Measurements from ENCODE around the gene KCNT1.

KCNT1 gene

DNA sequence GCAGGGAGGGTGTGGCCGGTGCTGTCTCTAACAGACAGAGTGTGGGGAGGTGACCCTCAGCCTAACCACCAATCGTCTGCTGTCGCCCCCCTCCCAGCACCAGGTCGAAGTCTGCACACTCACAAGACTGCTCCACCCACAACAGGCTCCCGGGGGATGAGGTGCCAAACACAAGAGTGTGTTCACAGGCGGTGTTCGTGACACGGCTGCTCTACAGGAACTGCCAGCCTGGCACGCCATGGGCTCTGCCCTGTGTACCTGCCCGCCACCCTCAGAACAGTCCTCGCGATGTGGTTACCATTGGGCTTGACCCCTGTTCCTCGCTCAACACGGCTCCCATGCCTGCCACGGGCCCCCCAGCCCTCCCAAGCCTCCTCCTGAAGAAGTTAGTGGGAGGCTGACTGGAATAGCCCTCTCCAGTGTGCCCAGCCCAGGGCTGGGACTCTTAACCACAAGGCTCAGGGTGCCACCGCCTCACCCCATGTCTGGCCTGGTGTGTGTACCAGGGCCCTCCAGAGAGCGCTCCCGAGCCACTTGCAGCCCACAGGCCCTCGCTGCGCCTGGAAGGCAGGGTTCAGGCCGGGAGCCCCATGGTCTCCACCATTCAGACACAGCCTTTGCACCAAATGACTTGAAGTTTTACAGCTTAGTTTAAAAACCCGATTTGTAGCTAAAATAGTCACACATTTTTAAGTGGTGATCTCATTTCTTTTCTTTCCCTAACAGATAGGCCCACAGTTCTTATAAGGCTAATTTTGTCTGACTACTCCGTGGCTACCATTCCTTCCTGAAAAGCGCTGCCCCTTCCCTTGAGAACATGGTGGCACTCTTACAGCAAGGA, 102.8 kb downstream of the KCNT1 start:
- DNase-seq: no peak

DNA sequence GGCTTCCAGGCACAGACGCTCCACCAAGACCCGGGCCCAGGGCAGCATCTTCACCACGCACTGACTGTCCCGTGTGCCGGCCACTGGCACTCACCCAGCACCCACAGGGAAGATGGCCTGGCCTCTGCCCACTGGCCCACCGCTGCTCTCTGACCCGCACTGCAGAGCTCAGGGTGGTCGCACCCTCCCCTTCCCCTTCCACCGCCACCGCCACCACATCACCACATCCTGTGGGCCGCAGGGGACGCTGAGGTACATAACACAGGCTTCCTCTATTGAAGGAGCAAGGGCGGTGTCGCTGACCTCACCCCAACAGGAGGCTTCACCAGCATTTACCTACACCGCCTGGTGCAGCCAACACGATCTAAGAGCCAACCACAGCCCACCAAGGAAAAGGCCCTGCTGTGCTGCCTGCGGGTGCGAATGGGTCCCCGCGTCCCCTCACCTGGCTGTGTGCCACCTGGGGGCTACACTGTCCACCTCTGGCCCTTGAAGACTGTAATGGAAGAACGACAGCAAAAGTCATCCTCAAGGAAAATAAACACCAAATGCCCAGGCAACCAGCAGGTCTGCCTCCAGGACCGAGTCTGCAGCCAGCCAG, 103.5 kb downstream of the KCNT1 start:
- no peak for DNase-seq

DNA sequence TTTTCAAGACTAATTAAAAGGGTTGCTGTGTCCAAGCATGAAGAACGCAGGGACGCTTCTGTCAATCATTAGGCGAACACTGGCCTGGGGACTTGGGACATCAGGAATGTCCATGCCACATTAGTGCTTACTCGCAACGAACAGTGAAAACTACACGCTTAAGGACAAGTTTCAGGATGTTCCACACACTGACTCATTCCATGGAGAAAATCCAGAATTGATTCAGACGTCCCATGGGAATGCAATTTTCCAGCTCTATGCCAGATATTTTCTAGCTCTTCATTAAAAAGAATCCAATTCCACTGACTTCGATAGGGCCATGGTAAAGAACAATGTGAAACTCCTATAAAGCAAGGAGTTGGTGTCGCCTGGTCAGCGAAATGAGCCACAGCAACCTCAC, 107.2 kb downstream of the KCNT1 start:
- no peak for DNase-seq

DNA sequence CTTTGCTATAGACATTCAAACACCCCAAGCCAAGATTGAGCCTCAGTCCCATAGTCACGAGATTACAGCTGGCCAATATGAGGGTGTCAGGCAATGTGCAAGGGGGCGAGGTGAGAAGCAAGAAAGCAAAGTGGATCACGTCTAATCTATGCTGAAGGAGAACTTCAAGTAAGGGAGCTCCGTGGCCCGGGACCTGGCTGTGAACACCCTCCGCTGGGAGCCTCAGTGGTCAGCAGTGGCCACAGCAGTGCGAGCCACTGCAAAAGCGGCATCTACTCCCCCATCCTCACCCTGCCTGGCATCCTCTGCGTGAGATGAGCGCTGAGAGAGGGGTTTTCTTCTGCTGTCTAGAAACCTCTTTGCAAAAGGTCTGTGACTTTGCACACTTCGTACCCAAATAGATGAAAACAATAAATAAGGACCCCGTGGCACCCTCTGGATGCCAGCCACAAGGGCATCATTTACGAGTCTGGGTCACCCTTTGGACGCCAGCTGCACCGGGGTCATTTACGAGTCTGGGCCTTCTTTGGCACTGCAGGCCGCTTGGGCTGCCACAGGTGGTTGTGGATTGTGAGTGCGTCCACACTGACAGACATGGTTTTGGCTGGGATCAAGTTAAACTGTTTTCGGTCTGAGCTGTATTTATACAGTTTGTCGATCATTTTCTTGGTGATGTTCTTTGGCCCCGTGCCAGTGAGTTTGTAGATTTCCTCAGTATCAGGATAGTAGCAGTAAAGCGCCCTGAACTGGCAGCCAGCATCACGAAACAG, 109.0 kb downstream of the KCNT1 start:
- DNase-seq: no peak

DNA sequence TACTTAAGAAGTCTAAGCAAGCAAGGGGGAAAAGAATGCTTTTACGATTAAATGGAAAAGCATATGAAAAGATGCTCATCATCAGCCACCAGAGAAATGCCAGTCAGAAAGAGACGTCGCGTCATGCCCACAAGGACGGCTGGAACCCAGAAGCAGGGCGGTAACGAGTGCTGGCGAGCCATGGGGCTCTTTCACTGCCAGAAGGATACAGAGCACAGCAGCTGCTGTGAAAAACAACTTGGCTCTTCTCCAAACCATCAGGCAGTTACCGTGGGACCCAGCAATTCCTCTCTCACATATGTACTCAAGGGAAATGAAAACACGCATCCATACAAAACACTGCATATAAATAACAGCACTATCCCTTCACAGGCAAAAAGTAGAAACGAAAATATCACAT, 109.8 kb downstream of the KCNT1 start:
- DNase-seq: no peak

DNA sequence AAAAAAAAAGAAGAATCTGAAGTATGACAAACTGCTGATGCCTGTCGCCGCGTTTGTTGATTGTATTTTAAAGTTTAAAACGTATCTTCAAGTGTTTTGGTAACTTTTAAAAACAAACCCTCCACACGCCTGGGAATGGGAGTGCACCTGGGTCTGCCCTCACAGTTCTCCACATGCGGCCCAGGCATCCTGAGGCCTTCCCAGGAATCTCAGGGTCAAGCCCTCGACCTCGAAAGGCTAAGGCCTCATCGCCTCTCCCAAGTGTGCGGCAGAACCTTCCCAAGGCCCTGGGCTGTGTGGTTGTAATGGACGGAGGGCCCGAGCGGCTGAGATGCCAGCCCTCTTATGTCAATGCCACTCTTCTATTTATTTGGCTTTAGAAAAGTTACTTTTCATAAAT, 111.0 kb downstream of the KCNT1 start:
- no peak for DNase-seq

DNA sequence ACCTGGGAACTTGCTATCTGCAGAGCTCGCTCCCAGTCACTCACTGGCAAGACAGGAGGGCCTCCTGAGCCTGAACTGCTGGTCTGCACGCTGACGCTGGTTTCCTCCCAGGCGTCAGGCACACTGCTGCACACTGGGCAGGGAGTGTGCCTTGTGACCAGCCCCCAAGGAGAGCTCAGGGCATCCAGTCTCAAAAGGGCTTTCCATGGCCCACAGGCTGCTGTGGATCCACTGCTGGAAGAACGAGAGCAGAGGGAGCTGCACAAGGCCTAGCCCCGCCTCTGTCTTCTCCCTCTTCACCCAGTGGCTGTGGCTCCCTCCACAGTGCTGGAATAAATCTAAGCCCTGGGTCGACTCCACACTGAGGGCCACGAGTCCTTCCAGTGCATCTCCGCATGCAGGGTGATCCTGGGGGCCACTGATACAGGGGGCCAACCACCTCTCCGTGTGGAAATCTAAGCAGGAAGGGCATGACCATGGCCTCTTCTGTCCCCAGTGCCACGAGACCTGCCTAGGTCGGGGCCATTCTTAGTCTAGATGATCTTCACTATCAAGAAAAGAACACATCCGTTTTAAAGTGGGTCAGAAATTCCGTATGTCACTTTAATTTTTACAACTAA, 111.8 kb downstream of the KCNT1 start:
- DNase-seq: no peak

DNA sequence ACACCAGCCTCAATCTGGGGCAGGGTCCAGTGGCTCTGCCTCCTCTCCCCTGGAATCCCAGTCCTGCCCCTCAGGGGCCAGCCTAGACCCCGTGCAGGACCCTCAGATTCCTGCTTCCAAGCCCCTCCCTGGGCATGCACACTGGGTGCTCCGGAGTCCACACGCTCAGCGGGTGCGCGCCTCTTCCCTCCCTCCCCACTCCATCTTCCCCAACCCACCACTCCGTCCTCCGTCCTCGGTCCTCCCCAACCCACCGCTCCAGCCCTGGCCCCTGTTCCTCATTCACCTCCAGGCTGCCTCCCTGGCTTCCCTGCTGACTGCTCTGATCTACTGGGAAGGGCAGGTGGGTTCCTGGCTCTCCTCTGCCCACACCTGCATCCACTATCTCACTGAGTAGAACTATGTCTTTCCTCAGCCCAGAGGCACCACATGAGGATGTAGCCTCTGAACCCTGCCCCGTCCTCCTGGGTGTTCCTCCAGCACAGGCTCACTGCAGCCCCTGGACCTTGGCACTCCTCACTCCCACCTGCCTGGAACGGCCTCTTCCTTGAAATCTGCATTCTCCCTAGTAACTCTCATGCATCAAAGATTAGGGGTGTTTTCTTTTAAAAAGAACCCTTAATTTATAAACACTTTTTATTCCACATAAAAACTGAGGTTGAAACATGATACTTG, 112.6 kb downstream of the KCNT1 start:
- no peak for DNase-seq

DNA sequence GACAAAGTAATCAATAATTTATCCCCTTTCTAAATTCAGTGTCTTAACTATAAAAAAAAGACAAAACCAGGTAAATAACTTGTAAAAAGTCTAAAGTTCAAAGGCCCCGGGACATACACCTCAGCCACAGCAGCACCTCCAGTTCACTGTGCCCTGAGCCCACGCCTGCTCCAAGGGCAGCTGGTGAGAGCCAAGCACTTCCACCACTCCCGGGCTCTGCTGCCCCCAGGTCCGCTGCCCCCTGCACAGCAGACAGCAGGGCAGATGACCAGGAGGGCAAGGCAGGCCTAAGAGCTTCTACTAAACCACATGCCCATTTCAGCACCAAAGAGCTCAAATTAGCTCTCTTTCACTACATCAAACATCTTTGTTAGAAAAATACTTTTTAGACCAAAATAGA, 113.4 kb downstream of the KCNT1 start:
- no peak for DNase-seq

DNA sequence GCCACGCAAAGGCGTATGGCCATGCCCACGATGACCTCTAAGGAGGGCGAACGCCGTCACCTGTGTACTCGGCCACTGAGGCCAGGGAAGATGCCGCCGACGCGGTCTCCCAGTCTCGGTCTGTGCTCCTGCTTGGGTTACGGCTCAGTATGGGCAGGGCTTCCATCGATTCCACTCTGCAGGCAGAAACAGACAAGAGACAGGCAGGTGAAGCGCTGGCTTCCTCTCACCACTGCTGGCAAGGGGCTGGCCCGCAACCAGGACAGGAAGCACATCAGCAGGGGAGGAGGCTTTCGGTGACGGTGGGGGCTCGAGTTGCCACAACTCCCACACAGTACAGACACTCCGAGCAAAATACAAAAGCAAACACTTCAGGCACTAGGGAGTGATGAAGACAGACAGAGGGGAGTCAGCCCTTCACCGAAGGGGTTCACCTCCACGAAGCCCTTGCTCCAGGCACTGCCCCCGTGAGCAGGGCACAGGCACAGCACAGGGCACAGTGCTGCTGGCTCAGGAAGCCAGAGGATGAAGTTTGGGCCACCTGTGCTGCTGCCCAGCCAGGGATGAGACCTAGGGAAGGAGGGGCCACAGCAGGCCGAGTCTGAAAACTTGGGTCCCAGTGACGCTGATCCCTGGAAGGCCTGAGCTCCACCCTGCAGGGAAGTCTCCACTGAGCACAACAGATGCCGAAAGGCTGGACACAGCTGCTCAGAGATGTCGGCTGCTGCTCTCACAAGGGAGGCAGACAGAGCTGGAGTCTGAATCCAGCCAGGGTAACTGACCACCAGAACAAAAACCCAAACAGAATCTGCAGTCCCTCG, 114.1 kb downstream of the KCNT1 start:
- DNase-seq: no peak

DNA sequence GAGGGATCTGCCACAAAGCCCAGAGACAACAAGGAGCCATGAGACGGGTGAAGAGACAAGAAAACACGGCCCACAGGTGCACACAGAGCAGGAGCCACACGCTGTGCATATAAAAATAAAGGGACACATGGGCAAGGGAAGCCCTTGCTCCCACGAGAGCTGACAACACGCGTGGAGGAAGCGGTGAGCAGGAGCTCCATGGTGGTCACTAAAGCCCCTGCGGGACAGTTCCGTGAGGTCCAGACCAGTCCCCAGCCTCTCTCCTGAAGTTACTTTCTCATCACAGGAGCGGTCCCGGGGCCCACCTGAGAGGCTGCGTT, 114.6 kb downstream of the KCNT1 start:
- no peak for DNase-seq

DNA sequence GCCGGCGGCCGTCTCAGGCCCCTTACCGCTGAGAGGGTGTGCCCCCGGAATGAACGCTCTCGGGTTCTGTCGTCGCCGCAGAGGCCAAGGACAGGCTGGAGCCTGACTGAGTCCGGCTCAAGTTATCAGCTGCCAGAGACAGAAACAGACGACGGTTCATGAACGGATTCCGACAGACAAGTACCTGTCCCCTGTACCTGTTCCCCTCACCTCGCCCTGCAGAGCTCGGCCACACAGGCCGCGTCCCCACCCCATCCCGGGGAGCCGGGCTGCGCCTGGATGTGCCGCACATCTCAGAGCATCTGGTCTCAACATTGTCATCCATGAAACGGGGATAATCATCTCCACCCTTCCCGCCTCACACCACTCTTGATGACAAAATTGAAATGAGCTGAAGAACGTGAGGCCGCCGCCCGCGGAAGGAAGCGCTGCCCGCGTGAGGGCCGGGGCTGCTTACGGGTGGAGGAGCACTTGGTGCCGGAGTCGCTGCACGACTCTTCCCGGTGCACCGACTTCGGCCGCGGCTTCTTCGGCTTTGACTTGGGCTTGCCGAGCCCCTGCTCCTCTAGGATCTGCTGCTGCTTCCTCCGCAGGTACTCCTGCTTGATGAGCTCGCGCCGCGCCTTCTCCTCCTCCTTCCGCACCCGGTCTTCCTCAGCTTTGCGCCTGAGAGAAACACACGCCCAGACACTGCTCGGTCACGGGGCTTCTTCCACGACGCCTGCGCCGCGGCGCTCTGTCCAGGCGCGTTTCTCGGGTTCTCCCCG, 116.1 kb downstream of the KCNT1 start:
- no peak for DNase-seq

DNA sequence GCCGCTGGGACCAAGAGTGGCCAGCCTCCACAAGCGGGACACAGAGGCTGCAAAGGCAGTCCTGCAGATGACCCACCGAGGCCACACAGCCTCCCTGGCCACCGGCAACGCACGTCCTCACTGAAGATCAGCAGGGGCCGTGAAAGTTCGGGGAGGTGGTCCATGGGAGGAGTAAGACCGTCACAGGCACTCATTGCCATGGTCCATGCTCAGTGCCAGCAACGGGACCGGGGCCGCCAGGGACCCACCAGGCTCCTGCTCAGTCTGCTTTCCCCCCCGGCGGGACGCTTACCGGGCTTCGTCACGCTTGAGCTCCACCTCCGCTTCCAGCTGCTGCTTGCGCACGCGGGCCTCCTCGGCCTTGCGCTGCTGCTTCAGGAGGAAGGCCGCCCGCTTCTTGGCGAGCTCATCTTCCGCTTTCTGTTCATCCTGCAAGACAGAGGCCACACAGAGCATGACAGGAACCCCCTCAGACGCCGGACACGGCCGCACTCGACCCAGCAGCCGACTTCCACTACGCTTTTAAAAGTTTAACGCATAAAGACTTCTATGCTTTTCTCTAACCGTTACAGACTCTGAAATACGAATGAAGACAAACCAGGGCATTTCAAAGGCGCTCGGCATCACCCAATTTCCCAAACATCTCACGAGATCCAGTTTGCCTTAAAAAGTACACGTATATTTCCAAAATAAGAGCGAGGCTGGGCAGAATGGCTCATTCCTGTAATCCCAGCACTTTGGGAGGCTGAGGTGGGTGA, 116.9 kb downstream of the KCNT1 start:
- no peak for DNase-seq

DNA sequence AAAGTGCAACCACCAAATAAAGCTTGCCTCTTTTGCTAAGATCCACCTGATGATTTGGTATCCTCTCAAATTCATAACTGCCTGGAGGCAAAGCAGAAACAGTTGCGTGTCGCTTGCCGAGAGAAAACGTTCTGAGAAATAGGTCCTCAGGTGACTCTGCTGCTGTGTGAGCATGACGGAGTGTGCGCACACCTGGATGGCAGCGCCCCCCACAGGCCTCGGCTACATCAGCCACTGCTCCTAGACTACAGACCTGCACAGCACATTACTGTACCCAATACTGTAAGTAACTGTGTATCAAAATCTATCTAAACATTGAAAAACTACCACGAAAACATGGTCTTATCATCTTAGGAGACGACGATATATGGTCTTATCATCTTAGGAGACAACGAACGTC, 117.9 kb downstream of the KCNT1 start:
- DNase-seq: no peak

DNA sequence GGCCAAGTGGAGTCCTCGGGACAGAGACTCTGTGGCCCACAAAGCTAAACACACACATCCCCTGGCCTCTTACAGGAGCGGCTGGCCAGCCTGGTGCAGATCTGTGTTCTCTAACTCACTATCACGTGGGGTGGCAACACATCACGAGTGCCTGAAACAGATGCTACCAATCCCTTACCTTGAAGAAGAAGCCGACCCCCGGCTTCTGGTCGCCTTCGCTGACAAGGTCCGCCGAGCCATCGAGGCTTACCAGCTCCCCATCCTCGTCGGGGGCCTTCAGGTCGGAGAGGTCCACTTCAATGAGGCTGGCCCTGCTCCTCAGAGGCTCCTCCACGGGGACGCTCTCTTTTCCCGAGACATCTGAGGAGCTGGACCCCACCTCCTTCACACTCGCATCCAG, 118.7 kb downstream of the KCNT1 start:
- DNase-seq: no peak

DNA sequence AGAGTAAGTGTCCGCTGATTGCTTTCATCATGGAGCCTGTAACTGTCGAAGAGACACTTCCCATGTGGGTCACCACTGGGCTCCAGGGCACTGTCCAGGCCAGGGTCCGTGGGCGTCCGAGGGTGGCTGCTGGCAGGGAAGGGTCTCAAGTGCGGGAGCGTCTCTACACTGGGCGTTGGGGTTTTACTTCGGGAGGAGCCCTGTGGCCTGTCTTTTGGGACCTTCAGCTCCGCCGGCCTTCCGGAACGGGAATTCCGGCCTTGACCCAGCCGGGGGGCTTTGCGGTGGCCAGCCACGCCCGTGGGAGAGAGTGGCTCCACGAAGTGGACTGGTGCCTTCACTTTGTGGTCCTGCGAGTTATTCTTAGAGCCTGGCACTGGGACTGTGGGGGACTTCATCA, 119.1 kb downstream of the KCNT1 start:
- no peak for DNase-seq

DNA sequence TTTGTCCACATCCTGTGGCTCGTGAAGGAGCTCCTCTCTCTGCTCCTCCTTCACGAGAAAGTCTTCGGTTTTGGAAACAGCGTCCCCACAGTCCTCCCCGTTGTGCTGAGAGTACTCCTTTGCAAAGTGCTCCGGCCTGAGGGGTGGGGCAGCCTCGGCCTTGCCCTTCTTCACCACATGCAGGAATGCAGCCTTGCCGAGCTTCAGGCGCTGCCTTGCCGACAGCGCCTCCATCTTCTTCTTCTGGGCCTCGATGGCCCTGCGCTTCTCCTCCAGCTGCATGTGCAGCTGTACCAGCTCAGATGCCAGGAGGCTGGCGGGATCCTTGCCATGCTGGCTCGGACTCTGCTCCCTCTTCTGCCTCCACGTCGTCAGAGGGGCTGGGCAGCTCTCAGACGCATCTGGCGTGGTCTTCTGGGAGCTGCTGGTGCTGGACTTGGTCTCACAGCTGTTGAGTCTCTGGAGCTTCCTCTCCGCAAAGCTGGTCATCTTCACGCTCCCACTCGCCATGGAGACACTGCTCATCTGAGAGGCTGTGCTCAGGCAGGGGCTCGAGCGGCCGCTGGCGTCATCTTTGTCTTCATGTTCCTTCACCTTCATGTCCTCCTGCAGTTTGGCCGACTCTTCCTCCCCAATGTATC, 119.9 kb downstream of the KCNT1 start:
- DNase-seq: no peak

DNA sequence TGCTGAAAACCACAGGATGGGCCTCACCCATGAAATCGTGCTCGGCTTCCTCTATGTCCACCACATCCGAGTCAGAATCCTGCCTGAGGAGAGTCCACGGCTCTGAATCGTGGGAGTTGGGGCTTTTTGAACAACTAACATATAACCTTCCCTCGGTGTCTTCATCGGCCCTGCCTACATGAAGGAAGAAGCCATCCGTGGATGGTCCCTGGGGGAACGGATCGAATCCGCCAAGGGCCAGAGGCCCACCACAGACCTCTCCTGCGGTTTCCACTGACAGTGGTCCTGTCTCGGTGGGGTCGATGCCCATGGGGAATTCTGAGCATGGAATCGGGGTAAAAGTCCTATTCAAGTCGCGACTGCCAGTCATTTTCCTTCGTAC, 120.4 kb downstream of the KCNT1 start:
- DNase-seq: no peak

DNA sequence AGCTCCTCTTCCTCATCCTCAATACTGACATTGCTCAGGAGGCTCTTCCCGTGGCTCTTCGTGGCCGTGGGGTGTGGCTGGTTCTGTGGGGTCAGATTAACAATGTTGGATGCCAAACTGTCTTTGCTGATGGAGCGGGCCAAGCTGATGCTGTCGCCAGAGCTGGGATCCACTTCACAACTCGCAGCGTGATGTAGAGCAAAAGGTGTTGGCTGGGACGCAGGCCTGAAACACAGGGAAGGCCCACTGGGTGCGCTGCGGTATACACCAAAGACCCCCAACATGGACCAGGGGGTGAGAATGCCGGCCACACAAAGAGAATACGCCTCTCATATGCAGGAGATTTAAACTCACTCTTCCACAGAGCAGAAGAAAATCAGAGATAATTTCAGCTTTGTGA, 121.1 kb downstream of the KCNT1 start:
- no peak for DNase-seq
